GF-D8 (cell line): Measurements from ENCODE around the gene PPP6R3.
"Not testable (repeated sequence)": the region's sequence is repeated elsewhere in the genome, so short reads cannot be mapped to it uniquely, and the experiment has no call there.

ENCODE experiments used
- DNase-seq: peaks from one replicate; lab custom pipeline; 2025; lab: John Stamatoyannopoulos, UW

Gene PPP6R3

DNA sequence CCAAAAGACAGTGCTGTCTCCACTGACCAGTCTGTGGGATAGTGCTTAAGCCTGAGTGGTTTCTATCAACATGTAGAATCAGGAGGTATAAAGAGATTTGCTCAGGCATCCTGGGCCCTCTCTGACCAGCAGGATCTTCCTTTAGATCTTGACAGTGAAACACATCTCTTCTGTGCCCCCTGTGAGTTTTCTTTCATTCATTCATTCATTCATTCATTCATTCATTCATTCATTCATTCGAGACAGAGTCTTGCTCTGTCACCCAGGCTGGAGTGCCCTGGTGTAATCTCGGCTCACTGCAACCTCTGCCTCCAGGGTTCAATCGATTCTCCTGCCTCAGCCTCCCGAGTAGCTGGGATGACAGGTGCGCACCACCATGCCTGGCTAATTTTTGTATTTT lies 26.4 kb upstream of the PPP6R3 start:
- not testable (repeated sequence) for DNase-seq

DNA sequence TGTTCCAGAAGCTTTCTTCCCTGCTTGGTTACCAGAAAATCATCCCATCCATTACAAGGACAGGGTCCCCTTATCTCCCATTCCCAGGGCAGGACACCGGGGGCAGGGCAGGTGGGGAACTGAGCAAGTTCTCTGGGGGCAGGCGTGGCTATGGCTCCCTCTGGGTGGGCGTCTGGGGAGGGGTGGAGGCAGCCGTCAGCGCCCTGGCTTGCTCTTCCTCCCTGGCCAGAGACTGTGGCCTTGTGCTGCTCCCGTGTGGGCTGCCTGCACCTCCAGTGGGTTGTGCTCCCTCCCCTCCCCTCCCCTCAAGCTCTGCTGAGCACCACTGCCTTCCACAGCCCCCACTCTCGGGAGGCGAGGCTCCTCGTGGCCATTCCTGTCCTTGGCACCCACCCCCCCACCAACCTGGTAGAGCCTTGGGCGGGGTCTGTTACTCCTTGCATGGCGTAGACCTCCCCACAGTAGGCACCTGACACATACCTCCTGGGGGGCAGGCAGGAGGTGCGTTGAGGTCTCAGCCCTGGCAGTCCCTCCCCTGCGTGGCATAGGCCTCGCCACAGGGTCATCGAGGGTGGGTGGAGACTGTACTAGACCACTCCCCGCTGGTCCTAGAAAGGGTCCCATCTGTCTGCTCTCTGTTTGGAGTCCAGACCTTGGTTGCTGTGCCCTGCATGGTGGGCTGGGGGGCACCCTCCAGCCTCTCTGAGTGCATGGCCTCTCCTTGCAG lies 24.2 kb upstream of the PPP6R3 start:
- no peak for DNase-seq

DNA sequence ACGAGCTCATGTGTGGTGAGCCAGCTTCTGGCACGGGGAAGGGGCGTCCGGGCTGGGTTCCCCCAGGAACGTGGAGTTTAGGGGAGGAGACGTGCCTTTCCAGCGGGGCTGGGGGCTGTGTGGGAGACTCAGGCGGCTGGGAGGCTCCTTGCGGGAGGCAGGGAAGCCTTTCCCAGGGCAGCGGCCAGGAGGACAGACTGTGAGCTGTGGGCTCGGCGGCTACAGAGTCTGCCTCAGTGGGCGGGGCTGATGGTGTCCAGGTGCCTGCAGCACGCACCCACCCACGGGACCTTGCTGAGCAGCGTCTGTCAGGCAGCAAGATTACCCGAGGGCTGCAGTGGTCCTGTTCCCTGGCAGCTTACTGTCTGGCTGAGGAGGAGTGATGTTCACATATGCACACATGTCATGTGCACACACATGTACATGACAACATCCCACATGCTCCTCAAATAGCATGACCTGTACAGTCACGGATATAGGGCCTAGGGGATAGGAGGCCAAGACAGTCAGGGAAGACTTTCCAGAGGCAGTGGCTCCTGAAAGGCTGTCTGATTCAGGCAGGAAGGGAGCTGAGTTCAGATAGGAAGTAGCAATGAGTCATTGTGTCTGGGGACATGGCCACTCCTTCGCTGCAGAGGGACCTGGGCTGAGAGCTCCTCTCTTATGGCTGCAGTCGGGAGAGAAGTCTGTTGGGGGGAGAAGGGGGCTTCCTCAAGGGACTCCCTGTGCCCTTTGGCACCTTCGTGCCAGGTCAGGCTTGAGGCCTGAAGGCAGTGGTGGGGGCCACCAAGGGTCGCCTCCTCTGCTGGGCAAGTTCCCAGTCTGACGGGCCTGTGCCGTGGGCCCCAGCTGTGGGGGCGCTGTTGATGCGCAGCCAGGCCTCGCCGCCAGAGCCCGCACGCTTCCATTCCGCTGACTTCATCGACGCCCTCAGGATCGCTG lies 23.3 kb upstream of the PPP6R3 start:
- DNase-seq, result no peak

GRCh38 chr11:68437927-68438657 lies 22.5 kb upstream of the PPP6R3 start:
- DNase-seq, result no peak

DNA sequence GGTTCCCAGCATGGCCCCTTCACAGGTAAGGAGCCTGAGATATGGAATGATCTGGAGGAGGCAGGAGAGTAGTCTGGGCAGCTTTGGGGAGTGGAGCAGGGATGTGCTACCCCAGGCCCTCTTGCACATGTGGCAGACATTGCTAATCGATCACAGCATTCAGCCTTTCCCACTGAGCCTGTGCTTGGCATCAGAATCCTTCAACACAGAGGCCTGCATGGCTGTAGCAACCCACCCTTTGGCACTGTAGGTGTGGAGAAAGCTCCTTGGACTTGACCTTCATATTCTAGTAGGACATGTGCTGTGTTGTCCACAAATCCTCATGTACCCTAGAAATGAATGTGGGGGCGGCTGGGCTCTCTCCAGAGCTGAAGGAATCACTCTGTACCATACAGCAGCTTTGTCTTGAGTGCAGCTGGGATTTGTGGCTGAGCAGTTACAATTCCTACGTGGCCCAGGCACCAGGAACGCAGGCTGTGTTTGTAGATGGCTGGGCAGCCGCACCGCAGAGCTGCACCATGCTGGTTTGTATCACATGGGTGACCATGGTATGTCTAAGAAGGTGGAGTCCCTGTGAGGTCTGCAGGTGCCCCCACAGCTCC lies 21.8 kb upstream of the PPP6R3 start:
- no peak for DNase-seq

GRCh38 chr11:68439355-68440065 lies 21.0 kb upstream of the PPP6R3 start:
- DNase-seq, result no peak

- no peak for DNase-seq
These were observed 20.3 kb upstream of the PPP6R3 start for GRCh38 chr11:68440224-68440623.

DNA sequence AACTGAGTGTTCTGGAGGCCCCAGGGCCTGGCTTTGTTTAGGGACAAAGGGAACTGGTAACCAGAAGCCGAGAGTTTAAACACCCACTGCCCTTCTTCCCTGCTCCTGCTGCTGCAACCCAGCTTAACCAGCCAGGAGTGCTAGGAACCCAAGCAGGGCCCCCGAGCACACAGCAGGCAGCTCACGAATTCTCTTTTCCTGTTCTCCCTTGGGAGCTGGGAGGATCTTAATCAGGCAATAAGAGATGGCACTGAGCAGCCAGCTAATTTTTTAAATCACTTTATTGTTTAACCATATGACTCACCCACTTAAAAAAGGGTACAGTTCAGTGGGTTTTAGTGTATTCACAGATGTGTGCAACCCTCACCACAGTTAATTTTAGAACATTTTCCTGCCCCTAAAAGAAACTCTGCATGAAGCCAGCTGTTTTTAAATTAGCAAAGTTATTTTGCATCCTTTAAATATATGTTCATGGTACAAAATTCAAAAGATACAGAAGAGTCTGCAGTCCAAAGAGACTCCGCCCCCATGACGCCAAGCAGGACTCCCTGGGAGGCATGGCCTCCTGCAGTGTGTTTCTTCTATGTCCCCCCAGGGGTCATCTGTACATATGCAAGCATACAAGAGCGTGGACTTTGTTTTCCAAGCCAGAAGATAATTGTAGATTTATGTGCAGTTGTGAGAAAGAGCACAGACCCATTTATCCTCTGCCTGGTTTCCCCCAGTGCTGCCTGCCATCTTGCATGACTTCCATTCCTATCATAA lies 18.9 kb upstream of the PPP6R3 start:
- DNase-seq, result no peak

DNA sequence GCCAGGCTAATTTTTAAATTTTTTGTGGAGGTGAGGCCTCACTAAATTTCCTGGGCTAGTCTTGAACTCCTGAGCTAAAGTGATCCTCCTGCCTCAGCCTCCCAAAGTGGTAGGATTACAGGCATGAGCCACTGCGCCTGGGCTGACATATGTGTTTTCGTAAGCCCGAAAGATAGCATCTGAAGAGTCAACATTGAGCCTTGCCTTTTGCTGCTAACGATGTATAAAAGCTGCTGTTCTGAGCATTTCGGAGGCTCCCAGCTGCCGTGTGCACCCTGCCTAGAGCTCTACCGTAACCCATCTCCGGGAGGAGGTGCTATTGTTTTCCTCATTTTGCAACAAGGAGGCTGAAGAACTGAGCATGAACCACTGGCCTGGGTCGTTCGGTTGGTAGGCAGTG lies 18.1 kb upstream of the PPP6R3 start:
- DNase-seq, result no peak

- no peak for DNase-seq
These were observed 16.0 kb upstream of the PPP6R3 start for GRCh38 chr11:68444566-68444965.

DNA sequence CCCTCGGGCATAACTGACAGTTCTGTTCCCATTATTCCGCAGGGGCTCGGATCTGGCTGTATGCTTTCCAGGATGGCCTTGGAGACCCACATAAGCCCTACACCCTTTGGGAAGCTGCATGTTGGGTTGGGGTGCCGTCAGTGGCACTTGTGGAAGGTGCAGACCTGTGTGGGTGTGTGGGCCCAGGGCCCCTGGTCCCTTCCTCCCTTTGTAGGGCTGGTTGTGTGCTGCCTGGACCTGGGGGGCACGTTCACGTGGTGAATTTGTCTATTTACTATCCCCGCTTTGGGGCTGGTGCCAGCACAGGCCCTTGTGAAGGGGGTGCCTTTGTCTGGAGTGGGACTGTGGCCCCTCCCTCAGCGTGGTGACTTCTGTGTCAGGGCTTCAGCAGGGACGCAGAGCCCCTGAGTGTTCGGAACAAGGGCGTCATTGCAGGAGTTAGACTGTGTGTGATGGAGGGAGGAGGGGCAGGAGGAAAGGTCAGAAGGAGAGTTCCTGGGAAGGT lies 15.0 kb upstream of the PPP6R3 start:
- DNase-seq, result no peak

- no peak for DNase-seq
These were observed 14.4 kb upstream of the PPP6R3 start for GRCh38 chr11:68446046-68446725.

DNA sequence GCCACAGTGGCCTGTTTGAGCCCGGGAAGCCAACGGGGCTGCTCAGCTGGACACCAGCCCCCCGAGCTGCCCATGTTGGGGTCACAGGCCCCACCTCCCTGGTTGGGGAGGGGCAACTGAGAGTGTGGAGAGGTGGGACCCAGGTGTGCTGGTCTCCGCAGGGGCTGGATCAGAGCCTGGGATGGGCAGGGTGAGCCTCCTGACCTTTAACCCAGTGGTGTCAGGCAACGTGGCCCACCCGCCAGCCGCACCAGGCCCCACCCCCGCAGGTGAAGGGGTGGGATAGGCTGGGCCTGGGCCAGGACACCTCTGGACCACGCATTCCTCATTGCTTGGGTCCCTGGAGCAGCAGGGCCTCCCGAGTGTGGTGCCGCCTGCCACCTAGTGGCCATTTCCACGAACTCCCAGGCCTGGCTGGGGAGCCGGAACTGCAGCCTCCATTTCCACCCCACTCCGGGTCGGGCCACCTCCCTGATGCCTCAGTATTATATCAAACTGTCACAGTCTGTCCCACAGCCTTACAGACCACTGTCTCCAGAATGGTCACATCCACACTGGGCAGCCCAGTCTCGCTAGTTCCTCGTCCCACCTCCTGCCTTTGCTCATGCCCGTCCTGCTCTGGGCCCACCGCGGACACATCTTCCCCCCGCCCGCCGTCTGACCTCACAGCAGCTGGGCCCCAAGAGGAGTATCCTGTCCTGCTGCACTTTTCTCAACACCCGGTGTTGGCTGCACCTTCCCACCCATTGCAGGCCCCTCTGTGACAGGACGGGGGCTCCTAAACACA lies 13.3 kb upstream of the PPP6R3 start:
- peak; percentile 8 for DNase-seq

- not testable (repeated sequence) for DNase-seq
These were observed 12.6 kb upstream of the PPP6R3 start for GRCh38 chr11:68447914-68448313.

DNA sequence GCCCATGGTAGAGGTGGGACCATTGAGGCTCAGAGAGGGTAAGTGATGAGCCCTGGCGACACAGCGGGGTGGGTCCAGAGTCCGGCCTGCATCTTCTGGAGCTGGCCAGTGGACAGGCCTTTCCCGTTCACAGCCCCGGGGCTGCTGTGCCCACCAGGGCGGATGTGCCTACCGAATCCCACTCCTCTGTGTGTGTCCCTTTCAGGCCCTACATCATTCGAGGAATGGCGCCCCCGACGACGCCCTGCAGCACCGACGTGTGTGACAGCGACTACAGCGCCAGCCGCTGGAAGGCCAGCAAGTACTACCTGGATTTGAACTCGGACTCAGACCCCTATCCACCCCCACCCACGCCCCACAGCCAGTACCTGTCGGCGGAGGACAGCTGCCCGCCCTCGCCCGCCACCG lies 11.9 kb upstream of the PPP6R3 start:
- no peak for DNase-seq

DNA sequence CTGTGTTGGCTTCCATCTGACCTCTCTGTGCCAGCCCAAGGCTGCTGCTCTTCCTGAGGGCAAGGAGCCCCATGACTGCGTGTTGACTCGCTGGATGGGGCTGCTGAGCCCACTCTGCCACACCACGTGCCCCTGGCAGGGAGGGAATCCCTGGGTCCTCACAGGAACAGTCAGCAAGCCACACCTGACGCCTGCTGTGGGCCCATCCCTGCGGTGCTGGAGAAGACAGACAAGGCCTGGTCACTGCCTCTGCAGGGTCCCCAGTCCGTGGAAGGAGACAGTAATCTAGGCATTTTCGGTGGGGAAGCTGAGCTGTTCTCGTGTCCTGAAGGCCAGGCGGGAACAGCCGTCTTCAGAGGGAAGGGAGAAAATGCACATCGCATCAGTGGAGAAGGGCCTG lies 10.6 kb upstream of the PPP6R3 start:
- no peak for DNase-seq

DNA sequence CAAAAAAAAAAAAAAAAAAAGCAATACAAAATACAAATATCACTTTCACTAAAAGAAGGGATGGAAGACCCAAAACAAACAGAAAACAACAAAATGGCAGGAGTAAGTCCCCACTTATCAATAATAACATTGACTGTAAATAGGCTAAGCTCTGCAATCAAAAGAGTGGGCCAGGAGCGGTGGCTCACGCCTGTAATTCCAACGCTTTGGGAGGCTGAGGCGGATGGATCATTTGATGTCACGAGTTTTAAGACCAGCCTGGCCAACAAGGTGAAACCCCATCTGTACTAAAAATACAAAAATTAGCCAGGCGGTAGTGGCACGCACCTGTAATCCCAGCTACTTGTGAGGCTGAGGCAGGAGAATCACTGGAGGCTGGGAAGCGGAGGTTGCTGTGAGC lies 9.8 kb upstream of the PPP6R3 start:
- DNase-seq, result no peak

GRCh38 chr11:68454767-68455166 lies 5.8 kb upstream of the PPP6R3 start:
- no peak for DNase-seq

GRCh38 chr11:68455485-68455884 lies 5.1 kb upstream of the PPP6R3 start:
- DNase-seq, result no peak
